ENCODE data around the gene ROMO1.

DNA sequence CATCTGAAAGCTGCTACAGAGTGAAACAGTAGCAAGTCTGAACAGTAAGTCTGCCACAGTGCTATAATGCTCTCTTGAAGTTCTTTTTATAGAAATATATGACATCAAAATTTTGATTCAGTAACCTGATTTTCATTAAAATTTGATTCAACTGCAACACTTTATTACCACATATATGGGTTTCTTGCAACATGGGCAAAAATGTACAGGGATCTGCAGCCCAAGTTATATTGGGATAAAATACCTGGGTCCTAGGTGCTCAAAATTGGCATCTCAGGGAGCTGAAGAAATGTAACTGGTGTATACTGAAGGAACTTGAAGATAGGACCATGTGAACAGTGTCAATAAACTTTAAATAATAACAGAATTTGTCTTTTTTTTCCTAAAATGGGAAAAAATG, 10.8 kb downstream of the ROMO1 start:
- TF ChIP-seq, protein P1, sequence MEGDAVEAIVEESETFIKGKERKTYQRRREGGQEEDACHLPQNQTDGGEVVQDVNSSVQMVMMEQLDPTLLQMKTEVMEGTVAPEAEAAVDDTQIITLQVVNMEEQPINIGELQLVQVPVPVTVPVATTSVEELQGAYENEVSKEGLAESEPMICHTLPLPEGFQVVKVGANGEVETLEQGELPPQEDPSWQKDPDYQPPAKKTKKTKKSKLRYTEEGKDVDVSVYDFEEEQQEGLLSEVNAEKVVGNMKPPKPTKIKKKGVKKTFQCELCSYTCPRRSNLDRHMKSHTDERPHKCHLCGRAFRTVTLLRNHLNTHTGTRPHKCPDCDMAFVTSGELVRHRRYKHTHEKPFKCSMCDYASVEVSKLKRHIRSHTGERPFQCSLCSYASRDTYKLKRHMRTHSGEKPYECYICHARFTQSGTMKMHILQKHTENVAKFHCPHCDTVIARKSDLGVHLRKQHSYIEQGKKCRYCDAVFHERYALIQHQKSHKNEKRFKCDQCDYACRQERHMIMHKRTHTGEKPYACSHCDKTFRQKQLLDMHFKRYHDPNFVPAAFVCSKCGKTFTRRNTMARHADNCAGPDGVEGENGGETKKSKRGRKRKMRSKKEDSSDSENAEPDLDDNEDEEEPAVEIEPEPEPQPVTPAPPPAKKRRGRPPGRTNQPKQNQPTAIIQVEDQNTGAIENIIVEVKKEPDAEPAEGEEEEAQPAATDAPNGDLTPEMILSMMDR (IDR thresholded peaks at IDR 0.05) = no peak
- TF ChIP-seq POLR2A (IDR thresholded peaks at IDR 0.05) = no peak

Measured in Peyer's patch (tissue), 4 donors.